H1 (cell line): Measurements from ENCODE around the gene DOCK8. TPM values are rescaled to one million over a fixed set of nuclear protein-coding genes. Genes with fewer than 3 reads are reported as not detected.

Source experiments
- CTCF ChIA-PET: fragments of 300-600 bp; sonication (Branson Sonifier 250); formaldehyde crosslinking; loops from one replicate; lab custom pipeline; 2021; ENCODE audit not compliant: partially characterized antibody; lab: Charles Lee
- POLR2A ChIA-PET: fragments of 300-600 bp; sonication (Branson Sonifier 250); formaldehyde crosslinking; loops from one replicate; lab custom pipeline; 2021; ENCODE audit warnings: inconsistent platforms; ENCODE audit not compliant: partially characterized antibody; lab: Charles Lee
- DNase-seq, 2 experiments: peaks; one replicate each; pipeline versions ENCODE4 v3.0.0 to v3.0.0-alpha.2; 2010 to 2022; ENCODE audit warnings: low spot score in 2 of 2, low read depth in 1 of 2, mixed read lengths in 1 of 2
- FAIRE-seq: peaks from 2 replicates; lab custom pipeline; 2011; peaks lifted over from hg19 to GRCh38; lab: Jason Lieb, UNC
- H2AFZ ChIP-seq: 2 replicates; pipeline ENCODE4 v1.8.1; 2012; ENCODE audit warnings: low read length, inconsistent platforms
- H2AK5ac ChIP-seq: 2 replicates; pipeline ENCODE4 v1.6.1; 2013; ENCODE audit warnings: low read depth, low read length
- H2BK120ac ChIP-seq: replicated peaks from 2 replicates; pipeline ENCODE3; 2013; ENCODE audit warnings: low read depth, low read length, inconsistent platforms
- H2BK12ac ChIP-seq: 2 replicates; pipeline ENCODE4 v1.6.1; 2013; ENCODE audit warnings: low read depth, low read length
- H2BK15ac ChIP-seq: 2 replicates; pipeline ENCODE4 v1.6.1; 2013; ENCODE audit warnings: low read length
- H2BK20ac ChIP-seq: 2 replicates; pipeline ENCODE4 v1.6.1; 2013; ENCODE audit warnings: low read length
- H2BK5ac ChIP-seq: 2 replicates; pipeline ENCODE4 v1.6.1; 2013; ENCODE audit warnings: low read depth, low read length
- H3K14ac ChIP-seq: 2 replicates; pipeline ENCODE4 v1.6.1; 2013; ENCODE audit warnings: inconsistent platforms; ENCODE audit not compliant: insufficient read length
- H3K18ac ChIP-seq: 2 replicates; pipeline ENCODE4 v1.6.1; 2013; ENCODE audit warnings: low read length; ENCODE audit errors: extremely low read depth
- H3K23ac ChIP-seq: 2 replicates; pipeline ENCODE4 v1.6.1; 2013; ENCODE audit warnings: inconsistent platforms; ENCODE audit not compliant: insufficient read length
- H3K23me2 ChIP-seq: 2 replicates; pipeline ENCODE4 v1.6.1; 2013; ENCODE audit warnings: low read depth, low read length
- H3K27ac ChIP-seq: 2 replicates; pipeline ENCODE4 v1.6.1; 2011; ENCODE audit warnings: low read depth, low read length, inconsistent platforms
- H3K27me3 ChIP-seq, 4 experiments: replicated peaks in 1 of 4; 1 replicate in 1 of 4; 2 replicates in 3 of 4; pipeline versions ENCODE4 v1.6.1 to v1.8.1; 2011 to 2013; ENCODE audit warnings: low read length in 3 of 4, mild to moderate bottlenecking in 3 of 4, inconsistent platforms in 2 of 4, mixed read lengths in 2 of 4, moderate library complexity in 1 of 4; ENCODE audit not compliant: control insufficient read depth in 3 of 4, insufficient read depth in 3 of 4; ENCODE audit errors: extremely low read depth in 1 of 4
- H3K36me3 ChIP-seq, 4 experiments: 2 replicates each; pipeline versions ENCODE4 v1.6.1 to v1.8.1; 2011 to 2013; ENCODE audit warnings: mild to moderate bottlenecking in 4 of 4, low read length in 3 of 4, moderate library complexity in 2 of 4, control low read depth in 1 of 4, inconsistent platforms in 1 of 4; ENCODE audit not compliant: insufficient read depth in 4 of 4, control insufficient read depth in 2 of 4
- H3K4ac ChIP-seq: replicated peaks from 2 replicates; pipeline ENCODE3; 2013; ENCODE audit warnings: low read length, low read depth, mixed read lengths, inconsistent platforms; ENCODE audit not compliant: insufficient read length
- H3K4me1 ChIP-seq, 4 experiments: replicated peaks in 1 of 4; 1 replicate in 1 of 4; 2 replicates in 3 of 4; pipeline versions ENCODE4 v1.6.1 to v1.8.1; 2011 to 2013; ENCODE audit warnings: low read length in 3 of 4, inconsistent platforms in 2 of 4, mixed read lengths in 1 of 4; ENCODE audit not compliant: insufficient read depth in 4 of 4, control insufficient read depth in 3 of 4
- H3K4me2 ChIP-seq, 2 experiments: 2 replicates each; pipeline versions ENCODE4 v1.6.1 to v1.8.1; 2011 to 2013; ENCODE audit warnings: low read depth in 2 of 2, low read length in 2 of 2, control low read depth in 1 of 2, inconsistent platforms in 1 of 2, mild to moderate bottlenecking in 1 of 2; ENCODE audit not compliant: insufficient read depth in 1 of 2
- H3K4me3 ChIP-seq, 4 experiments: fragments of 200-600, 300-600 bp in 1 of 4; sonication (generic), shearing (Covaris generic), sonication (Bioruptor Twin) in 1 of 4; 2 replicates each; pipeline versions ENCODE4 v1.5.1 to v1.8.1; 2011 to 2016; ENCODE audit warnings: low read length in 4 of 4, low read depth in 3 of 4, control low read depth in 2 of 4, inconsistent platforms in 2 of 4, mild to moderate bottlenecking in 2 of 4, mixed read lengths in 1 of 4, moderate library complexity in 1 of 4; ENCODE audit not compliant: insufficient read depth in 2 of 4; ENCODE audit errors: extremely low read depth in 1 of 4
- H3K56ac ChIP-seq: replicated peaks from 2 replicates; pipeline ENCODE3; 2013; ENCODE audit warnings: low read depth, mild to moderate bottlenecking, mixed read lengths, low read length, inconsistent platforms; ENCODE audit not compliant: insufficient read length
- H3K79me1 ChIP-seq: 2 replicates; pipeline ENCODE4 v1.6.1; 2013; ENCODE audit warnings: low read depth, low read length, control low read depth
- H3K79me2 ChIP-seq, 2 experiments: 2 replicates each; pipeline versions ENCODE4 v1.6.1 to v1.8.1; 2012 to 2013; ENCODE audit warnings: low read length in 2 of 2, mild to moderate bottlenecking in 2 of 2, inconsistent platforms in 1 of 2; ENCODE audit not compliant: insufficient read depth in 2 of 2, control insufficient read depth in 1 of 2
- H3K9ac ChIP-seq, 4 experiments: replicated peaks in 1 of 4; 1 replicate in 1 of 4; 2 replicates in 3 of 4; pipeline versions ENCODE4 v1.6.1 to v1.8.1; 2011 to 2013; ENCODE audit warnings: low read depth in 3 of 4, low read length in 3 of 4, control low read depth in 2 of 4, mild to moderate bottlenecking in 2 of 4, moderate library complexity in 2 of 4, inconsistent platforms in 1 of 4; ENCODE audit errors: extremely low read depth in 1 of 4
- H3K9me3 ChIP-seq, 2 experiments: 2 replicates each; pipeline versions ENCODE4 v1.6.1 to v1.8.1; 2012 to 2013; ENCODE audit warnings: mild to moderate bottlenecking in 2 of 2, moderate library complexity in 2 of 2, control low read depth in 1 of 2, inconsistent platforms in 1 of 2, low read depth in 1 of 2, low read length in 1 of 2, mixed read lengths in 1 of 2; ENCODE audit not compliant: insufficient read depth in 2 of 2
- H4K20me1 ChIP-seq, 2 experiments: replicated peaks in 1 of 2; 2 replicates each; pipeline versions ENCODE3 to v1.8.1; 2011 to 2013; ENCODE audit warnings: inconsistent platforms in 2 of 2, low read length in 2 of 2, mild to moderate bottlenecking in 1 of 2; ENCODE audit not compliant: insufficient read depth in 2 of 2, control insufficient read depth in 1 of 2
- H4K5ac ChIP-seq: 2 replicates; pipeline ENCODE4 v1.6.1; 2013; ENCODE audit warnings: low read length, low read depth, mixed read lengths, inconsistent platforms; ENCODE audit not compliant: insufficient read length
- H4K8ac ChIP-seq: 2 replicates; pipeline ENCODE4 v1.8.0; 2013; ENCODE audit warnings: mild to moderate bottlenecking, moderate library complexity, low read length, inconsistent platforms; ENCODE audit not compliant: insufficient read depth; ENCODE audit errors: extremely low read depth
- H4K91ac ChIP-seq: replicated peaks from 2 replicates; pipeline ENCODE3; 2013; ENCODE audit warnings: low read length, mixed read lengths, inconsistent platforms; ENCODE audit not compliant: insufficient read length
- CBX8 ChIP-seq: fragments of 300-800, 300-1000 bp; sonication (generic); IDR thresholded peaks from 2 replicates; pipeline ENCODE4 v1.7.1; 2016; ENCODE audit warnings: low read depth, low read length, borderline replicate concordance
- CTBP2 ChIP-seq: IDR thresholded peaks from 2 replicates; pipeline ENCODE4 v1.7.0; 2011; ENCODE audit warnings: borderline replicate concordance, mild to moderate bottlenecking, moderate library complexity, mixed read lengths, low read length; ENCODE audit not compliant: insufficient read depth, insufficient read length
- EP300 ChIP-seq, 2 experiments: IDR thresholded peaks; 1 replicate in 1 of 2; 2 replicates in 1 of 2; pipeline ENCODE4 v1.6.1; 2011 to 2012; ENCODE audit warnings: low read depth in 2 of 2, low read length in 2 of 2, mild to moderate bottlenecking in 2 of 2, borderline replicate concordance in 1 of 2, inconsistent platforms in 1 of 2, moderate library complexity in 1 of 2
- MAFK ChIP-seq: IDR thresholded peaks from 2 replicates; pipeline ENCODE4 v1.6.1; 2012; ENCODE audit warnings: low read depth, mild to moderate bottlenecking, improper control_type of control experiment, low read length
- RXRA ChIP-seq: IDR thresholded peaks from 2 replicates; pipeline ENCODE4 v1.6.1; 2011; ENCODE audit warnings: low read depth, mild to moderate bottlenecking, low read length, moderate library complexity; ENCODE audit not compliant: insufficient read depth
- SIX5 ChIP-seq: IDR thresholded peaks from 2 replicates; pipeline ENCODE4 v1.6.1; 2011; ENCODE audit warnings: mild to moderate bottlenecking, low read depth, low read length
- SP4 ChIP-seq: IDR thresholded peaks from 2 replicates; pipeline ENCODE4 v1.6.1; 2012; ENCODE audit warnings: low read length, inconsistent platforms
- TAF7 ChIP-seq: optimal IDR thresholded peaks from 2 replicates; pipeline ENCODE3; 2011; ENCODE audit warnings: low read depth, mild to moderate bottlenecking, inconsistent platforms, low read length, moderate library complexity, borderline replicate concordance
- YY1 ChIP-seq: IDR thresholded peaks from 2 replicates; pipeline ENCODE4 v1.6.1; 2011; ENCODE audit warnings: low read depth, mild to moderate bottlenecking, low read length
- WGBS, 2 experiments: shearing (Covaris generic) in 1 of 2; methylation state at CpG; one replicate each; pipeline versions ENCODE4 v1.1.6 to v1.1.7; 2013 to 2015; ENCODE audit warnings: low lambda C conversion rate in 2 of 2, mixed read lengths in 2 of 2, inconsistent platforms in 1 of 2, low coverage in 1 of 2, missing lambda C conversion rate in 1 of 2; ENCODE audit not compliant: insufficient replicate concordance in 2 of 2, insufficient coverage in 1 of 2, insufficient read length in 1 of 2; ENCODE audit errors: extremely low coverage in 1 of 2, missing lambda C conversion rate in 1 of 2; 5-methylcytosine and 5-hydroxymethylcytosine counted together
- polyA plus RNA-seq, 7 experiments: library from polyadenylated mRNA; depleted of rRNA in 3 of 7; stranded (reverse) in 5 of 7; unstranded in 2 of 7; fragments of >200 nt in 5 of 7; fragments of 200-250 nt in 2 of 7; gene quantifications; 1 replicate in 5 of 7; 2 replicates in 1 of 7; 4 replicates in 1 of 7; pipeline versions ENCODE4 v1.2.1 to v1.2.3, GENCODE V29; 2011 to 2013; ENCODE audit warnings: missing spikeins in 2 of 7, mixed read lengths in 2 of 7
- total RNA-seq: library from RNA; stranded (reverse); fragmentation: NEBNext Ultra II Directional; extraction: Animal tissue kit (Norgen Biotek cat#: 25700); gene quantifications from 2 replicates; pipeline ENCODE4 v1.2.1, GENCODE V29; 2021
- TF ChIP-seq, protein P1 (sequence below): IDR thresholded peaks from 2 replicates; pipeline ENCODE4 v1.6.1; 2011; ENCODE audit warnings: low read depth, mild to moderate bottlenecking, low read length; ENCODE audit not compliant: insufficient read depth
- TF ChIP-seq, protein P2 (sequence below): IDR thresholded peaks from 2 replicates; pipeline ENCODE4 v1.6.1; 2012; ENCODE audit warnings: inconsistent platforms

Gene DOCK8
- total and polyA plus RNA-seq, 2 of the 8 experiments (the other 6 are each of a cell fraction or from before 2014, with no cell fraction given): 0.57 to 2.0 TPM

- Histone ChIP-seq H3K4me2 (no peak overlapping the region), H2BK15ac (no peak overlapping the region), H3K36me3 (no peaks in the 10 kb centered on the region), H3K4ac (no peak overlapping the region), H3K4me3 (no peak overlapping the region), H3K79me1 (no peaks in the 10 kb centered on the region), H4K91ac (no peak overlapping the region), H3K27me3 (peaks cover 0 to 13% (median 12%) of the 10 kb centered on the region in 4 experiments; a peak in 6 of 7 replicates), H3K9ac (no peak overlapping the region), H4K8ac (no peak overlapping the region), H2BK5ac (no peak overlapping the region), H4K5ac (no peak overlapping the region), H3K56ac (no peak overlapping the region), H3K18ac (no peak overlapping the region), H3K14ac (no peak overlapping the region), H3K9me3 (no peaks in the 10 kb centered on the region), H2BK120ac (no peak overlapping the region), H3K79me2 (no peaks in the 10 kb centered on the region), H4K20me1 (no peaks in the 10 kb centered on the region), H3K23me2 (peaks cover 3% of the 10 kb centered on the region; the same call in 1 of the 2 replicates), H2BK12ac (no peak overlapping the region), H2BK20ac (no peak overlapping the region), H2AFZ (no peak overlapping the region), H2AK5ac (no peak overlapping the region), H3K27ac (no peak overlapping the region), H3K23ac (no peak overlapping the region), H3K4me1 (peaks cover 0 to 2% (median 0%) of the 10 kb centered on the region in 4 experiments; a peak in 2 of 7 replicates)
- FAIRE-seq (no peak), DNase-seq (no peak)
- ChIA-PET POLR2A (no interaction called here), CTCF (interaction anchor here (0.6 kb wide), 1 partner anchor 253 kb away, joined by 5 read pairs; no protein-coding TSS in a partner anchor)
- 91% methylated on average over 7 of the region's 7 CpGs; no CpG with 5 or more reads in 1 of the 2 experiments for WGBS, 2 experiments
- TF ChIP-seq, protein P1, sequence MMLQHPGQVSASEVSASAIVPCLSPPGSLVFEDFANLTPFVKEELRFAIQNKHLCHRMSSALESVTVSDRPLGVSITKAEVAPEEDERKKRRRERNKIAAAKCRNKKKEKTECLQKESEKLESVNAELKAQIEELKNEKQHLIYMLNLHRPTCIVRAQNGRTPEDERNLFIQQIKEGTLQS: no peak
- TF ChIP-seq CBX8 (no peak), SP4 (no peak), YY1 (no peak), MAFK (no peak), EP300 (IDR thresholded peaks at IDR 0.05; ENCODE audit: borderline replicate concordance in 1 of 2, low read depth in 2 of 2, low read length in 2 of 2) (no peak), TAF7 (no peak), SIX5 (no peak), RXRA (no peak), CTBP2 (no peak)
- TF ChIP-seq, protein P2, sequence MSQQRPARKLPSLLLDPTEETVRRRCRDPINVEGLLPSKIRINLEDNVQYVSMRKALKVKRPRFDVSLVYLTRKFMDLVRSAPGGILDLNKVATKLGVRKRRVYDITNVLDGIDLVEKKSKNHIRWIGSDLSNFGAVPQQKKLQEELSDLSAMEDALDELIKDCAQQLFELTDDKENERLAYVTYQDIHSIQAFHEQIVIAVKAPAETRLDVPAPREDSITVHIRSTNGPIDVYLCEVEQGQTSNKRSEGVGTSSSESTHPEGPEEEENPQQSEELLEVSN: no peak
These were observed 5.2 kb downstream of the DOCK8 start for GRCh38 chr9:219670-220365.
